ENCODE data around the gene TRAF3IP1.

GRCh38 chr2:238382381-238382781, 62.1 kb downstream of the TRAF3IP1 start:
- TF ChIP-seq CTCF (IDR thresholded peaks at IDR 0.05) (no peak), POLR2AphosphoS5 (IDR thresholded peaks at IDR 0.05) (no peak)
